ENCODE data around the gene ZNF699.
A peak's percentile ranks its signal among the peaks of the same experiment; 100 is the strongest.
"Not testable (repeated sequence)": the region's sequence is repeated elsewhere in the genome, so short reads cannot be mapped to it uniquely, and the experiment has no call there.

The ZNF699 gene

GRCh38 chr19:9309139-9309973, at the start of gene ZNF699:
ZNF699 (minus strand) TSS chr19:9309838; CDS start chr19:9305119, 4,719 bp downstream.
- peak; percentile 97 to 98 for DNase-seq (ENCODE audit: extremely low read depth in 1 of 2, low read depth in 1 of 2)

GRCh38 chr19:9354651-9355050, 45.0 kb upstream of the ZNF699 start:
- no peak for DNase-seq (ENCODE audit: extremely low read depth in 1 of 2, low read depth in 1 of 2)

GRCh38 chr19:9353011-9353410, 43.4 kb upstream of the ZNF699 start:
- no peak for DNase-seq (ENCODE audit: extremely low read depth in 1 of 2, low read depth in 1 of 2)

GRCh38 chr19:9352505-9352904, 42.9 kb upstream of the ZNF699 start:
- no peak for DNase-seq (ENCODE audit: extremely low read depth in 1 of 2, low read depth in 1 of 2)

GRCh38 chr19:9348671-9349070, 39.0 kb upstream of the ZNF699 start:
- DNase-seq (ENCODE audit: extremely low read depth in 1 of 2, low read depth in 1 of 2), result no peak

GRCh38 chr19:9348253-9348652, 38.6 kb upstream of the ZNF699 start:
- DNase-seq (ENCODE audit: extremely low read depth in 1 of 2, low read depth in 1 of 2), result no peak

- no peak for DNase-seq (ENCODE audit: extremely low read depth in 1 of 2, low read depth in 1 of 2)
Measured at GRCh38 chr19:9345005-9345404, 35.4 kb upstream of the ZNF699 start.

GRCh38 chr19:9342610-9343304, 33.1 kb upstream of the ZNF699 start:
- DNase-seq (ENCODE audit: extremely low read depth in 1 of 2, low read depth in 1 of 2), result no peak

- no peak for DNase-seq (ENCODE audit: extremely low read depth in 1 of 2, low read depth in 1 of 2)
Measured at GRCh38 chr19:9329999-9330398, 20.4 kb upstream of the ZNF699 start.

GRCh38 chr19:9324584-9324962, 14.9 kb upstream of the ZNF699 start:
- no peak for DNase-seq (ENCODE audit: extremely low read depth in 1 of 2, low read depth in 1 of 2)

GRCh38 chr19:9323919-9324583, 14.4 kb upstream of the ZNF699 start, which contains the start of gene ZNF559:
ZNF559 (plus strand) TSS chr19:9324179; CDS start chr19:9338550, 14,371 bp downstream.
- DNase-seq (ENCODE audit: extremely low read depth in 1 of 2, low read depth in 1 of 2), result peak; percentile 92 to 98

- DNase-seq (ENCODE audit: extremely low read depth in 1 of 2, low read depth in 1 of 2), result no peak
Measured at GRCh38 chr19:9323557-9323918, 13.9 kb upstream of the ZNF699 start.

- DNase-seq (ENCODE audit: extremely low read depth in 1 of 2, low read depth in 1 of 2), result not testable (repeated sequence)
Measured at GRCh38 chr19:9322201-9322600, 12.6 kb upstream of the ZNF699 start.

- not testable (repeated sequence) for DNase-seq (ENCODE audit: extremely low read depth in 1 of 2, low read depth in 1 of 2)
Measured at GRCh38 chr19:9321756-9322155, 12.1 kb upstream of the ZNF699 start.

- no peak for DNase-seq (ENCODE audit: extremely low read depth in 1 of 2, low read depth in 1 of 2)
Measured at GRCh38 chr19:9321338-9321737, 11.7 kb upstream of the ZNF699 start.

GRCh38 chr19:9313756-9314155, 4.1 kb upstream of the ZNF699 start:
- no peak for DNase-seq (ENCODE audit: extremely low read depth in 1 of 2, low read depth in 1 of 2)

GRCh38 chr19:9309974-9310446, 372 bp upstream of the ZNF699 start:
- peak in 1 of 2 donors; percentile 68 for DNase-seq (ENCODE audit: extremely low read depth in 1 of 2, low read depth in 1 of 2)

GRCh38 chr19:9308091-9308770, 1.4 kb downstream of the ZNF699 start:
- DNase-seq (ENCODE audit: extremely low read depth in 1 of 2, low read depth in 1 of 2), result no peak

GRCh38 chr19:9306443-9306842, 3.2 kb downstream of the ZNF699 start:
- no peak for DNase-seq (ENCODE audit: extremely low read depth in 1 of 2, low read depth in 1 of 2)

- no peak for DNase-seq (ENCODE audit: extremely low read depth in 1 of 2, low read depth in 1 of 2)
Measured at GRCh38 chr19:9296336-9296735, 13.3 kb downstream of the ZNF699 start.

- no peak for DNase-seq (ENCODE audit: extremely low read depth in 1 of 2, low read depth in 1 of 2)
Measured at GRCh38 chr19:9295411-9295849, 14.2 kb downstream of the ZNF699 start.
